ENCODE results near the gene LMF1. TPM values are rescaled to one million over a fixed set of nuclear protein-coding genes. Genes with fewer than 3 reads are reported as not detected.

LMF1 gene
- total RNA-seq, 1 donor from 2014 or later, result 26.0 TPM

- intact Hi-C loops (cut with DNase I), result no loop called here
- no peak for DNase-seq (ENCODE audit: extremely low spot score in 2 of 2)
- no peaks in the 10 kb centered on the region for H3K9me3 ChIP-seq
- no peak for TF ChIP-seq POLR2AphosphoS5 (IDR thresholded peaks at IDR 0.05; ENCODE audit: insufficient read depth in 1 of 2, low read depth in 1 of 2)
- no peak for TF ChIP-seq CTCF (IDR thresholded peaks at IDR 0.05)
- no peak for TF ChIP-seq POLR2A (IDR thresholded peaks at IDR 0.05)
- H3K4me3 ChIP-seq, result no peak overlapping the region
- H3K27ac ChIP-seq, result no peak overlapping the region
- H3K36me3 ChIP-seq, result peaks cover 0 to 17% of the 10 kb centered on the region in 2 donors
- H3K27me3 ChIP-seq, result no peaks in the 10 kb centered on the region
- H3K4me1 ChIP-seq, result no peaks in the 10 kb centered on the region
Observed at GRCh38 chr16:931626-932500, 38.9 kb downstream of the LMF1 start.

GRCh38 chr16:931171-931570, 39.6 kb downstream of the LMF1 start:
- no peak overlapping the region for H3K27ac ChIP-seq
- no peaks in the 10 kb centered on the region for H3K4me1 ChIP-seq
- peaks cover 0 to 17% of the 10 kb centered on the region in 2 donors for H3K36me3 ChIP-seq
- no peak overlapping the region for H3K4me3 ChIP-seq
- no peak for DNase-seq (ENCODE audit: extremely low spot score in 2 of 2)
- TF ChIP-seq CTCF (IDR thresholded peaks at IDR 0.05) (no peak), POLR2AphosphoS5 (IDR thresholded peaks at IDR 0.05; ENCODE audit: insufficient read depth in 1 of 2, low read depth in 1 of 2) (no peak), POLR2A (IDR thresholded peaks at IDR 0.05) (no peak)
- intact Hi-C loops (cut with DNase I), result no loop called here
- H3K27me3 ChIP-seq, result no peaks in the 10 kb centered on the region
- H3K9me3 ChIP-seq, result no peaks in the 10 kb centered on the region

GRCh38 chr16:930511-930910, 40.3 kb downstream of the LMF1 start:
- Histone ChIP-seq H3K4me3 (no peak overlapping the region), H3K27ac (no peak overlapping the region), H3K27me3 (no peaks in the 10 kb centered on the region), H3K36me3 (peaks cover 0 to 17% of the 10 kb centered on the region in 2 donors), H3K4me1 (no peaks in the 10 kb centered on the region), H3K9me3 (no peaks in the 10 kb centered on the region)
- DNase-seq (ENCODE audit: extremely low spot score in 2 of 2), result no peak
- intact Hi-C loops (cut with DNase I), result no loop called here
- TF ChIP-seq POLR2A (IDR thresholded peaks at IDR 0.05) (no peak), CTCF (IDR thresholded peaks at IDR 0.05) (no peak), POLR2AphosphoS5 (IDR thresholded peaks at IDR 0.05; ENCODE audit: insufficient read depth in 1 of 2, low read depth in 1 of 2) (no peak)

- DNase-seq (ENCODE audit: extremely low spot score in 2 of 2), result no peak
- H3K4me1 ChIP-seq, result no peaks in the 10 kb centered on the region
- intact Hi-C loops (cut with DNase I), result no loop called here
- no peak for TF ChIP-seq POLR2A (IDR thresholded peaks at IDR 0.05)
- TF ChIP-seq POLR2AphosphoS5 (IDR thresholded peaks at IDR 0.05; ENCODE audit: insufficient read depth in 1 of 2, low read depth in 1 of 2), result no peak
- TF ChIP-seq CTCF (IDR thresholded peaks at IDR 0.05), result no peak
- H3K4me3 ChIP-seq, result no peak overlapping the region
- peaks cover 0 to 17% of the 10 kb centered on the region in 2 donors for H3K36me3 ChIP-seq
- no peak overlapping the region for H3K27ac ChIP-seq
- no peaks in the 10 kb centered on the region for H3K9me3 ChIP-seq
- H3K27me3 ChIP-seq, result no peaks in the 10 kb centered on the region
Observed at GRCh38 chr16:930076-930475, 40.7 kb downstream of the LMF1 start.

Measured in vagina (tissue), 2 donors.